ENCODE results near the gene CD80.

GRCh38 chr3:119580067-119580760 is 20.8 kb upstream of the CD80 start:
- TF ChIP-seq CTCF (conservative IDR thresholded peaks at IDR 0.05 in 1 of 2, IDR thresholded peaks at IDR 0.05 in 1 of 2; ENCODE audit: low read depth in 1 of 2, low read length in 2 of 2) (no peak), EZH2 (IDR thresholded peaks at IDR 0.05; ENCODE audit: low read length, missing control alignments) (no peak)

Data from fibroblast of lung (primary cell).